ENCODE data around the gene GARNL3. TPM values are rescaled to one million over a fixed set of nuclear protein-coding genes. Genes with fewer than 3 reads are reported as not detected.

The GARNL3 gene
- total RNA-seq, 1 experiment from 2014 or later, result 1.2 TPM

GRCh38 chr9:127404631-127405030 is 140.1 kb downstream of the GARNL3 start:
- H3K4me2 ChIP-seq (ENCODE audit: low read depth, low read length, poor library complexity, severe bottlenecking), result no peak overlapping the region
- no peaks in the 10 kb centered on the region for H3K79me2 ChIP-seq (ENCODE audit: low read length)
- no peak overlapping the region for H3K9ac ChIP-seq (ENCODE audit: low read length)
- H3K27me3 ChIP-seq (ENCODE audit: low read length), result no peaks in the 10 kb centered on the region
- H3K9me2 ChIP-seq (replicated peaks; ENCODE audit: insufficient read depth, low read length), result no peaks in the 10 kb centered on the region
- H4K20me1 ChIP-seq (ENCODE audit: insufficient read depth, low read depth, low read length), result no peaks in the 10 kb centered on the region
- H3K4me3 ChIP-seq (ENCODE audit: low read length), result no peak overlapping the region
- no peaks in the 10 kb centered on the region for H3K4me1 ChIP-seq (ENCODE audit: low read length)
- H3K9me3 ChIP-seq (ENCODE audit: low read length), result no peaks in the 10 kb centered on the region
- no peak for DNase-seq
- no peaks in the 10 kb centered on the region for H3K36me3 ChIP-seq (ENCODE audit: insufficient read depth, low read length)
- no peak overlapping the region for H2AFZ ChIP-seq (ENCODE audit: low read length)
- H3K27ac ChIP-seq (ENCODE audit: low read length), result no peak overlapping the region

GRCh38 chr9:127405344-127406125 is 141.0 kb downstream of the GARNL3 start:
- H3K79me2 ChIP-seq (ENCODE audit: low read length), result no peaks in the 10 kb centered on the region
- no peaks in the 10 kb centered on the region for H3K9me3 ChIP-seq (ENCODE audit: low read length)
- no peak for DNase-seq
- H3K4me3 ChIP-seq (ENCODE audit: low read length), result no peak overlapping the region
- H3K27me3 ChIP-seq (ENCODE audit: low read length), result no peaks in the 10 kb centered on the region
- no peaks in the 10 kb centered on the region for H3K9me2 ChIP-seq (replicated peaks; ENCODE audit: insufficient read depth, low read length)
- H3K27ac ChIP-seq (ENCODE audit: low read length), result no peak overlapping the region
- H3K36me3 ChIP-seq (ENCODE audit: insufficient read depth, low read length), result no peaks in the 10 kb centered on the region
- H3K9ac ChIP-seq (ENCODE audit: low read length), result no peak overlapping the region
- no peak overlapping the region for H2AFZ ChIP-seq (ENCODE audit: low read length)
- H4K20me1 ChIP-seq (ENCODE audit: insufficient read depth, low read depth, low read length), result no peaks in the 10 kb centered on the region
- no peaks in the 10 kb centered on the region for H3K4me1 ChIP-seq (ENCODE audit: low read length)
- no peak overlapping the region for H3K4me2 ChIP-seq (ENCODE audit: low read depth, low read length, poor library complexity, severe bottlenecking)

GRCh38 chr9:127406799-127407491 is 142.4 kb downstream of the GARNL3 start:
- Histone ChIP-seq H2AFZ (ENCODE audit: low read length) (no peak overlapping the region), H3K79me2 (ENCODE audit: low read length) (no peaks in the 10 kb centered on the region), H3K36me3 (ENCODE audit: insufficient read depth, low read length) (no peaks in the 10 kb centered on the region), H3K9me2 (replicated peaks; ENCODE audit: insufficient read depth, low read length) (no peaks in the 10 kb centered on the region), H3K27me3 (ENCODE audit: low read length) (no peaks in the 10 kb centered on the region), H3K4me2 (ENCODE audit: low read depth, low read length, poor library complexity, severe bottlenecking) (no peak overlapping the region), H3K9me3 (ENCODE audit: low read length) (no peaks in the 10 kb centered on the region), H4K20me1 (ENCODE audit: insufficient read depth, low read depth, low read length) (no peaks in the 10 kb centered on the region), H3K9ac (ENCODE audit: low read length) (no peak overlapping the region), H3K27ac (ENCODE audit: low read length) (no peak overlapping the region), H3K4me3 (ENCODE audit: low read length) (no peak overlapping the region), H3K4me1 (ENCODE audit: low read length) (peaks cover 6% of the 10 kb centered on the region; the same call in 1 of the 2 replicates)
- DNase-seq, result no peak

GRCh38 chr9:127407492-127407843 is 142.9 kb downstream of the GARNL3 start:
- DNase-seq, result no peak
- Histone ChIP-seq H3K36me3 (ENCODE audit: insufficient read depth, low read length) (no peaks in the 10 kb centered on the region), H3K79me2 (ENCODE audit: low read length) (no peaks in the 10 kb centered on the region), H3K4me1 (ENCODE audit: low read length) (peaks cover 6% of the 10 kb centered on the region; the same call in 1 of the 2 replicates), H3K4me3 (ENCODE audit: low read length) (no peak overlapping the region), H3K4me2 (ENCODE audit: low read depth, low read length, poor library complexity, severe bottlenecking) (no peak overlapping the region), H3K9ac (ENCODE audit: low read length) (no peak overlapping the region), H3K9me3 (ENCODE audit: low read length) (no peaks in the 10 kb centered on the region), H4K20me1 (ENCODE audit: insufficient read depth, low read depth, low read length) (no peaks in the 10 kb centered on the region), H3K27ac (ENCODE audit: low read length) (no peak overlapping the region), H2AFZ (ENCODE audit: low read length) (no peak overlapping the region), H3K9me2 (replicated peaks; ENCODE audit: insufficient read depth, low read length) (no peaks in the 10 kb centered on the region), H3K27me3 (ENCODE audit: low read length) (no peaks in the 10 kb centered on the region)

- Histone ChIP-seq H3K27me3 (ENCODE audit: low read length) (no peaks in the 10 kb centered on the region), H3K79me2 (ENCODE audit: low read length) (no peaks in the 10 kb centered on the region), H3K27ac (ENCODE audit: low read length) (no peak overlapping the region), H2AFZ (ENCODE audit: low read length) (no peak overlapping the region), H3K9me3 (ENCODE audit: low read length) (no peaks in the 10 kb centered on the region), H3K9ac (ENCODE audit: low read length) (no peak overlapping the region), H3K4me1 (ENCODE audit: low read length) (peaks cover 6% of the 10 kb centered on the region; the same call in 1 of the 2 replicates), H3K4me2 (ENCODE audit: low read depth, low read length, poor library complexity, severe bottlenecking) (no peak overlapping the region), H3K9me2 (replicated peaks; ENCODE audit: insufficient read depth, low read length) (no peaks in the 10 kb centered on the region), H4K20me1 (ENCODE audit: insufficient read depth, low read depth, low read length) (no peaks in the 10 kb centered on the region), H3K36me3 (ENCODE audit: insufficient read depth, low read length) (no peaks in the 10 kb centered on the region), H3K4me3 (ENCODE audit: low read length) (no peak overlapping the region)
- DNase-seq, result no peak
Measured at GRCh38 chr9:127411122-127411521, 146.5 kb downstream of the GARNL3 start.

GRCh38 chr9:127415141-127415540 is 150.6 kb downstream of the GARNL3 start:
- no peaks in the 10 kb centered on the region for H3K9me2 ChIP-seq (replicated peaks; ENCODE audit: insufficient read depth, low read length)
- no peaks in the 10 kb centered on the region for H4K20me1 ChIP-seq (ENCODE audit: insufficient read depth, low read depth, low read length)
- no peak overlapping the region for H3K4me2 ChIP-seq (ENCODE audit: low read depth, low read length, poor library complexity, severe bottlenecking)
- no peak overlapping the region for H3K4me3 ChIP-seq (ENCODE audit: low read length)
- DNase-seq, result no peak
- H3K4me1 ChIP-seq (ENCODE audit: low read length), result peaks cover 6% of the 10 kb centered on the region; the same call in 1 of the 2 replicates
- H3K36me3 ChIP-seq (ENCODE audit: insufficient read depth, low read length), result no peaks in the 10 kb centered on the region
- no peaks in the 10 kb centered on the region for H3K79me2 ChIP-seq (ENCODE audit: low read length)
- H3K9ac ChIP-seq (ENCODE audit: low read length), result no peak overlapping the region
- H2AFZ ChIP-seq (ENCODE audit: low read length), result no peak overlapping the region
- H3K27ac ChIP-seq (ENCODE audit: low read length), result no peak overlapping the region
- no peaks in the 10 kb centered on the region for H3K27me3 ChIP-seq (ENCODE audit: low read length)
- H3K9me3 ChIP-seq (ENCODE audit: low read length), result no peaks in the 10 kb centered on the region

GRCh38 chr9:127415657-127416056 is 151.1 kb downstream of the GARNL3 start:
- no peak for DNase-seq

GRCh38 chr9:127417131-127418036 is 152.8 kb downstream of the GARNL3 start:
- Histone ChIP-seq H3K4me3 (ENCODE audit: low read length) (no peak overlapping the region), H3K9me3 (ENCODE audit: low read length) (no peaks in the 10 kb centered on the region), H3K79me2 (ENCODE audit: low read length) (peaks cover 4% of the 10 kb centered on the region), H4K20me1 (ENCODE audit: insufficient read depth, low read depth, low read length) (no peaks in the 10 kb centered on the region), H3K9ac (ENCODE audit: low read length) (no peak overlapping the region), H3K27ac (ENCODE audit: low read length) (no peak overlapping the region), H3K36me3 (ENCODE audit: insufficient read depth, low read length) (no peaks in the 10 kb centered on the region), H3K9me2 (replicated peaks; ENCODE audit: insufficient read depth, low read length) (no peaks in the 10 kb centered on the region), H3K4me2 (ENCODE audit: low read depth, low read length, poor library complexity, severe bottlenecking) (no peak overlapping the region), H3K4me1 (ENCODE audit: low read length) (peaks cover under 1% of the 10 kb centered on the region), H3K27me3 (ENCODE audit: low read length) (no peaks in the 10 kb centered on the region), H2AFZ (ENCODE audit: low read length) (no peak overlapping the region)
- DNase-seq, result no peak

More at GRCh38 chr9:127415657-127416056, 151.1 kb downstream of the GARNL3 start:
- Histone ChIP-seq H3K36me3 (ENCODE audit: insufficient read depth, low read length) (no peaks in the 10 kb centered on the region), H3K4me3 (ENCODE audit: low read length) (no peak overlapping the region), H3K9me3 (ENCODE audit: low read length) (no peaks in the 10 kb centered on the region), H3K9me2 (replicated peaks; ENCODE audit: insufficient read depth, low read length) (no peaks in the 10 kb centered on the region), H3K27ac (ENCODE audit: low read length) (no peak overlapping the region), H3K79me2 (ENCODE audit: low read length) (no peaks in the 10 kb centered on the region), H3K4me1 (ENCODE audit: low read length) (peaks cover 6% of the 10 kb centered on the region; the same call in 1 of the 2 replicates), H3K4me2 (ENCODE audit: low read depth, low read length, poor library complexity, severe bottlenecking) (no peak overlapping the region), H3K9ac (ENCODE audit: low read length) (no peak overlapping the region), H2AFZ (ENCODE audit: low read length) (no peak overlapping the region), H3K27me3 (ENCODE audit: low read length) (no peaks in the 10 kb centered on the region), H4K20me1 (ENCODE audit: insufficient read depth, low read depth, low read length) (no peaks in the 10 kb centered on the region)
